Adrenal gland (tissue), 5 donors: Measurements from ENCODE around the gene SYNE2.

ENCODE experiments used
- POLR2A ChIP-seq, 2 donors: fragments of 450-650 bp; IDR thresholded peaks; one replicate each; pipeline ENCODE4 v1.6.1; 2017; ENCODE audit warnings: antibody characterized with exemption in 2 of 2, mild to moderate bottlenecking in 2 of 2, moderate library complexity in 1 of 2
- TF ChIP-seq, protein P1 (sequence below), 6 experiments: fragments of 450-650 bp in 4 of 6; fragments of 200-600 bp in 2 of 6; sonication (generic) in 1 of 6; IDR thresholded peaks; 1 replicate in 5 of 6; 2 replicates in 1 of 6; pipeline versions ENCODE4 v1.5.1 to v1.8.0; 2016 to 2021; ENCODE audit warnings: antibody characterized with exemption in 6 of 6, mild to moderate bottlenecking in 2 of 6, moderate library complexity in 1 of 6
- donor health status: DM: no; HTN: no; CAD: no.

DNA sequence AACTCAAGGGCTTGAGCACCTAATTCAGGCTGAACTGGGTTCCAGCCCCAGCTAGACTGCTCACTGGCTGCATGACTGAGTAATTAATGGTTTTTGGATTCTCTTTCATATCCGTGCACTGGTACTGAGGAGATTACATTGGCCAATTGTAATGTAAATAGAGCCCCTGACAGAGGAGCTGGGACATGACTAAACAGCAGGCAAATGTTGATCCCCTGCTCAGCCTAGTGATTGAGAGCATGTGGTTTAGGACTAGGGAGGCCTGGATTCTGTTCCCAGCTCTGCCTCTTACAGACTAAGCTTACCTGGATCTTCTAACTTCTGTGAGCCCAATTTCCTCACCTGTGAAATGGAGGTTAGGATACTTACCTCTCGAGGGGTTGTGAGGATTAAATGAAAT lies 237.1 kb downstream of the SYNE2 start:
- TF ChIP-seq, protein P1, sequence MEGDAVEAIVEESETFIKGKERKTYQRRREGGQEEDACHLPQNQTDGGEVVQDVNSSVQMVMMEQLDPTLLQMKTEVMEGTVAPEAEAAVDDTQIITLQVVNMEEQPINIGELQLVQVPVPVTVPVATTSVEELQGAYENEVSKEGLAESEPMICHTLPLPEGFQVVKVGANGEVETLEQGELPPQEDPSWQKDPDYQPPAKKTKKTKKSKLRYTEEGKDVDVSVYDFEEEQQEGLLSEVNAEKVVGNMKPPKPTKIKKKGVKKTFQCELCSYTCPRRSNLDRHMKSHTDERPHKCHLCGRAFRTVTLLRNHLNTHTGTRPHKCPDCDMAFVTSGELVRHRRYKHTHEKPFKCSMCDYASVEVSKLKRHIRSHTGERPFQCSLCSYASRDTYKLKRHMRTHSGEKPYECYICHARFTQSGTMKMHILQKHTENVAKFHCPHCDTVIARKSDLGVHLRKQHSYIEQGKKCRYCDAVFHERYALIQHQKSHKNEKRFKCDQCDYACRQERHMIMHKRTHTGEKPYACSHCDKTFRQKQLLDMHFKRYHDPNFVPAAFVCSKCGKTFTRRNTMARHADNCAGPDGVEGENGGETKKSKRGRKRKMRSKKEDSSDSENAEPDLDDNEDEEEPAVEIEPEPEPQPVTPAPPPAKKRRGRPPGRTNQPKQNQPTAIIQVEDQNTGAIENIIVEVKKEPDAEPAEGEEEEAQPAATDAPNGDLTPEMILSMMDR (IDR thresholded peaks at IDR 0.05), result no peak
- TF ChIP-seq POLR2A (IDR thresholded peaks at IDR 0.05), result no peak
